GM18519 (cell line): ENCODE results near the gene PSEN1.

Source experiments
- ATAC-seq: cut with Tn5 transposase; IDR thresholded peaks from one replicate; pipeline ENCODE4 v1.9.1; 2021; ENCODE audit warnings: mild to moderate bottlenecking, moderate library complexity; ENCODE audit not compliant: unreplicated experiment, low FRiP score

The PSEN1 gene

GRCh38 chr14:73250781-73251500 is 114.6 kb downstream of the PSEN1 start:
- ATAC-seq: no peak

- ATAC-seq: no peak
Measured at GRCh38 chr14:73251516-73252215, 115.4 kb downstream of the PSEN1 start.

GRCh38 chr14:73252491-73253322 is 116.4 kb downstream of the PSEN1 start:
- no peak for ATAC-seq

GRCh38 chr14:73253323-73253610 is 117.0 kb downstream of the PSEN1 start:
- ATAC-seq: no peak

- ATAC-seq: no peak
Measured at GRCh38 chr14:73253721-73254120, 117.4 kb downstream of the PSEN1 start.

- ATAC-seq: no peak
Measured at GRCh38 chr14:73254247-73255004, 118.1 kb downstream of the PSEN1 start.

GRCh38 chr14:73255005-73255400 is 118.7 kb downstream of the PSEN1 start:
- ATAC-seq: no peak

- no peak for ATAC-seq
Measured at GRCh38 chr14:73255693-73256225, 119.5 kb downstream of the PSEN1 start.

GRCh38 chr14:73258076-73258475 is 121.8 kb downstream of the PSEN1 start:
- ATAC-seq: no peak

GRCh38 chr14:73258845-73259611 is 122.7 kb downstream of the PSEN1 start:
- no peak for ATAC-seq

- ATAC-seq: no peak
Measured at GRCh38 chr14:73259837-73260236, 123.5 kb downstream of the PSEN1 start.

- ATAC-seq: no peak
Measured at GRCh38 chr14:73260574-73260973, 124.3 kb downstream of the PSEN1 start.

GRCh38 chr14:73261075-73261474 is 124.8 kb downstream of the PSEN1 start:
- no peak for ATAC-seq

- ATAC-seq: no peak
Measured at GRCh38 chr14:73261520-73262426, 125.5 kb downstream of the PSEN1 start.

- ATAC-seq: no peak
Measured at GRCh38 chr14:73262427-73263183, 126.3 kb downstream of the PSEN1 start.

- no peak for ATAC-seq
Measured at GRCh38 chr14:73263606-73264005, 127.3 kb downstream of the PSEN1 start.

GRCh38 chr14:73264080-73264884 is 128.0 kb downstream of the PSEN1 start:
- no peak for ATAC-seq
